ENCODE measurements around the gene UNC13B.

UNC13B gene

DNA sequence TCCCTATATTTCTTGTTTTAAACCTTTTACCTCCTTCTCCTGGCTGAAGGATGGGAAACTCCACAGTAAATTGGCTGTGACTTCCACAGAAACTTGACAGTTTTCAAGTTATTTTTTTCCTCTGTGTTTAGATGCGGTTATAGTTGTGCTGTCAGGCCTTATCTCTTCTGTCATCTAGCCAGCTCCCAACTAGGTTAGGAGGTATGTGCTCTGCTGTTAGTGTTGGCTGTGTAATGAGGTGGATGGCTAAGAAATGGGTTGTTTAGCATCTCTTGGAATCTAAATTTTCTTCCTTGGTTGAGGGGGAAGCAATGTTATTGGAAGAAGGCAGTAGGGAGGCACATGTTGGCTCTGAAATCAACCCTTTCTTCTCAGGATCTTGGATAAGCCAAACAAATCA, 178.2 kb downstream of the UNC13B start:
- no peak for DNase-seq

DNA sequence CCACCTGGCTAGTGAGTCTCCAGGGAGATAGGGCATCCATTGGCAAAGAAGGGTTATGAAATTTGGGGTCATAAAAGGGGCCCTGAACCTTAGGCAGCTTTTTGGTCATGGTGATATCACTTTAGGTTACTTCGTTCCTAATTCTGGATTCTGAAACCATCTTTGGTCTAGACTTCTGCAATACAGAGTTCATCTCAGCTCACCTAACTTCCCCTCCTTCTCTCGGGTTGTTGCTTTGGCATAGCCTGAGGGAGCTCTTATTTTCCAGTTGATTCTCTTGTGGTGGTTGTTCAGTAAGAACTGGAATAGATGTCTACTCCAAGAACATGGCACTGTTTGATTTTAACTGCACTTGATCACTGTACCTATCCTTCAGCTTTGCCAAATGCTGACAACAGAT, 179.2 kb downstream of the UNC13B start:
- DNase-seq, result no peak

DNA sequence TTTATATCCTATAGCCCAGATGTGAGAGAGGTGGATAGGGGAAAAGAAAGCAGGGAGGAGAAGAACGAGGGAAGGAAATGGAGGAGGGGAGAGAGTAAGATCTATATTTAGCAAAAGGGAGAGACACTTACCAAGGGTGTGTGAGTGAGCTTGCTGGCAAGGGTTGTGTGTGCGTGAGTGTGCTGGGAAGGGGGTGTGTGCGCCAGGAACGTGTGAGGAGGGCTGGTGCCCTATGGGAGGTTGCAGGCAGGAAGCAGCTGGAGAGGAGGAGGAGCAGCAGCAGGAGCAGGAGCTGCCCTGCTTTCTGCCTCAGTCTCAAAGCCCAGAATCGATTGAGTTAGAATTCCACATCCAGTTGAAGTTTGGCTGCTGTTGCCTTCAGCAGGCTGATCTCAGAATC, 179.8 kb downstream of the UNC13B start:
- DNase-seq, result no peak

DNA sequence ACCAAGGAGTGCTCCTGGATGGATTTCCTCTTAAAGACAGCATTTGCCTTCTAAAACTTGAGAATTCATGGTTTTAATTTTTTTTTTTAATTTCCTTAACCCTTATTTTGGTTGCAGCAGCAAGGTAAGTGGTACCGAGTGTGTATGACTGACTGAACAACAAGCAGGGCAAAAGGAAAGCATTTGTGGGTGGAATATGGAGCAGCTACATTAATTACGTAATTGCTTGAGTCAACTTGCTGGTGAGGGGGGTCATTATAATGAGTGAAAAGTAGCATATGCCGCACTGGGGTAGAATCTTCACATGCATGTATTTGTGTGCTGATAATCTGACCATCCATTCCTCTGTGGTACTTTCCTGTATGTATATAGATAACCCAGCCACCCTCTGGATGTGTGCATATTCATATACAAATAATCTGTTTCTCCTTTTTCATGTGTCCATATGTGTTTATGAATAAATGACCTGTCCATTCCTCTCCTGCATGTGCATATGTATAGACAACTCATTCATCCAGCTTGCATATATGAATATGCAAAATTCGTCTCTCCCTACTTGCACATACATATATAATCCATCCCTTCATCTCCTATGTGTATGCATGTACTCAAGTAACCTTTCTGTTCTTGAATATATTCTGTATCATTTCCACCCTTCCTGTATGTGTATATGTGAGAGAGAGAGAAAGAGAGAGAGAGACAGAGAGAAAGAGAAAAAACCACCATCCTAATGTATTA, 180.6 kb downstream of the UNC13B start:
- DNase-seq, result no peak

DNA sequence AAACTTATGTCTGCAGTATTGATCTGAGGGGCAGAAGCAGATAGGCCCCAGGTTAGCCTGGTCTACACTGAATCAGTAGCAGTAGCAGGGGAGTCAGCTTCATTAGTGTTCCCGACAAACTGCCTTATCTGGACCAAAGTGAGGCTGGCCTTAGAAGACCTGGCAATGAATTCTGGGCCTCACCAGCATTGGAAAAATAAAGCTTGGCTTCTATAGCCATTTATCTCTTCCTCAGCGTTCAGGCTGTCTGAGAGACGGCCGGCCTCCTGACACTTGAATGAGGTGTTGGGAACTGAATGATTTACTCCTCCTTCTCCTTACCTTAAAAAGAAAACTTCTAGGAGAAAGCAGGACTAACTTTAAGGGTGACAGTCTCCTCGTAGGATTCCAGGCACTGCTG, 186.3 kb downstream of the UNC13B start:
- DNase-seq, result no peak

DNA sequence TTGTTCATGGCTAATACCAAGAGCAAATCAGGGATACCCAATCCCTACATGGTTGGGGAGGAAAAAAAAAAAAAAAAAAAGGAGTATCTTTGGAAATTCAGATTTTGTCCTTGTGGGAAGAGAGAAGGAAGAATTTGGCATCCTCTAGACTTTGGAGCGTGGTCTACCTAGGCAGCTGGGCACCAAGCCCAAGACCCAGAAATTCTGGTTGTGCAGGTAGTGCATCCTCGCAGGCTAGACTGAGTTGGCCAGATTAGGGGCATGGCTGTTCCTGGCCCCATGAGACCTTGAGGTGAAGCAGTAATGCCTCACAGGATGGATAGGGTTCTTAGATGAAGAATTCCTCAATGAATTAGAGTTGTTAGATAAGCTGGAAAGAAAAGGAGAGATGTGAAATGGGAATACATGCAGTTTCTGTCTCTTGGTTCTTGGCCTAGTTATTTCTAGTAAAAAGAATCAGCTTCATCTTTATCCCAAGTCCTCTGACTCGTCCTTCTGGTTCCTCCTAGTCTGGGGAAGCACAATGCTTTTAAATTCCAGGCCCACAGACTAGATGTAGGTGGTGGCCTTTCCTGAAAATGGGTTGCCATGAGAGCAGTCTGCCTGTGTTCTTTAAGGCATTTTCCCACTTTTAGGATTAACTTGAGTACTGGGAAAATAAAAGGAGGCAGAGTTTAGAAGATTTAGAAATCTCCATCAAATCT, 187.6 kb downstream of the UNC13B start:
- no peak for DNase-seq

DNA sequence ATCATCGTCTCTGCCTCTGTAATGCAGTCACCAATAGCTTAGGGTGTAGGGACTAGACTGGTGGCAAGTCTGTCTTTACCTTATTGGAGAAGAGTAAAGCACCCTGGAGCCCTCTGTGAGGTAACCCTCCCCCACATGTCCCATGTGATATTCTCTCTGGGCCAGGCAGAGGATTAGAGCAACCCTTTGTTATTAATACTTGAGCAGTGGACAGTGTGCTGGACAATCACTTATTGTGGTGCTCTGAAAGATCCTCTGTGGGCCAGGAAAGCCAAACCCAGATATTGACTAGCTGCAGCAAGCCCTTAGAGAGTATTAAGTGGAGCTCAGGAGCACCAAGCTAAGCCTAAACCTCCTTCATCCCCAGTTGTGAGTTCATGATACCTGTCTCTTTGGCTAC, 188.4 kb downstream of the UNC13B start:
- no peak for DNase-seq

DNA sequence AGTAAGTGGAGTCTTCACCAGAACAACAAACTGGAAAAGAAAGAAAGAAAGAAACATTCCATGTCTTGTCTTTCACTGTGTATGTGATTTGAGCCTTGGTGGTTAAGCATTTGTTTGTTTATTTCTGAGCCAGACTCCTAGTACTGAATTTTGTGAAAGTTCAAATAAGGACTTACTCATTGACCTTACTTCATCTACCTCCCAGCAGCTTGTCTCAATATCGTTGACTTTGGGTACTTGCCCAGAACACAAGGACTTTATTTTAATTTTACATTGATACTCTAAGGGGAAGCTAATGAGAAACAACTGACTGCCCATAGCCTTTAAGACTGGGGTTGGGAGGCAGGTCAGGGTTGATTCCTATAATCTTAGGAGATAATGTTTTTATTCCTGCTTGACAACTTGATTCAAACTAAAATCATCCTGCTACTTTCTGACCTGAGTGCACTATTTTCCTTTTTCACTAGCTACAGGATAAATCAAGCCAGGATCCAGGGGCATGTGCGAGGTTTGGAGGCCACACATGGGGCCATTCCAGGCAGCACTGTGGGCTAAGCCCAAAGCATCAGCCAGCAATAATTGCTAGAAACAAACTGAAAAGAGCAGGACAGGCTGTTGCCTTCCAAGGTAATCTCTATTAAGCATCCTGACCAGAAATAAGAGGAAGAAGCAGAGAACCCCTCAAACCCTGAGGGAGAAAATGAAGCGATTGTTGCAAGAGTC, 189.2 kb downstream of the UNC13B start:
- DNase-seq, result no peak

DNA sequence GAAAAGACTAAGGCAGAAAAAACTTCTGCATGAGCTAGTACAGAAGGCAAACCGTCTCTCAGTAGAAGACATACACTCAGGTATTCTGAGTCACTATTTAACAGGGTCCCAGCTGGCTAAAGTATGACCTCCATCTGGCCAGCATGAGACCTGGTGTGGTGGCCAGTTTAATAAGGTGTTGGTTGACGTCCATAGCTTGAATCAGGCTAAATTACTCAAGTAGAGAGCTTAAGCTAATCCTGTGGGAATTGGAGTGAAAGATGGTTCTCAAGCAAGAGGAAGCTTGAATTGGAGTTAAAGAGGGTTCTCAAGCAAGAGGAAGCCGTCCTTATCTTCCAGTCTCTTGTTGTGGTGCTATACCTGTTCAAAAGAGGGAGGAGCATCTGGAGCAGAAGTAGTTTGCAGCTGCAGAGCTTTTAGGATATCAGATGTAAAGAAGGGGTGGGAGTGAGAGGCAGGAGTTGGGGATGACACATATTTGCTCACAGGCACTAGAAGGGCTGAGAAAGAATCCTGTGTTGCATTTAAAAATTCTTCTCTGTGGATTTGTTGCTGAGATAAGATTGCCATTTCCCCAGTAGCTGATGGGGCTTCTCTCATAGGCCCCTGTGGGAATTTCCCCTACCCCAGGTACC, 192.0 kb downstream of the UNC13B start:
- DNase-seq, result no peak

DNA sequence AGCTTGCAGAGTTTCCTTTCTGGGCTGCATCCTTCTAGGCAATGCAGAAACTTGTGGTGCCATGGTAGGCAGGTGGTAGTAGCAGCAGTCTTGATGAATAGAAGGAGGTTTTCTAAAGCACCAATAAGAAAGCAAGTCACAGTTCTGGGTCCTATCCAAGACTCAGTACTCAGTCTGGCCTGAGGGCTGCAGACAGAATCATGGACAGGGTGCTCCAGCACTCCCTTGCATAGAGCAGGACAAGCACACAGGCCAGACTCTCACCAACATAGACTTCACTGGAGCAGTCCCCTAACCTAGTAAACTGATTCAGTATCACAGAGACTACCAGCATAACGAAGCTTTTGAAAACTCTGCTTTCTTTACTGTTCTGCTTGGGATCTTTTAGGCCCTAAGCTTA, 194.1 kb downstream of the UNC13B start:
- no peak for DNase-seq

DNA sequence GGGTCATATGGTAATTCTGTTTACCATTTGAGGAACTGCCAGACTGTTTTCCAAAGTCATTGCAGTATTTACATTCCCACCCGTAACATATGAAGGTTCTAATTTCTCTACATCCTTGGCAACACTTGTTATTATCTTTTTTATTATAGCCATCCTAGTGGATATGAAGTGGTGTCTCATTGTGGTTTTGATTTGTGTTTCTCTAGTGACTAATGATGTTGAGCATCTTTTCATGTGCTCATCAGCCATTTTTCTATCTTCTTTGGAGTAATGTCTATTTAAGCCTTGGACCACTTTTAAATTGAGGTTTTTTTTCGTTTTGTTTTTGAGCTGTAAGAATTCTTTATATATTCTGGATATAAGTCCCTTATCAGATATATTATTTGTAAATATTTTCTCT, 195.3 kb downstream of the UNC13B start:
- DNase-seq, result no peak

DNA sequence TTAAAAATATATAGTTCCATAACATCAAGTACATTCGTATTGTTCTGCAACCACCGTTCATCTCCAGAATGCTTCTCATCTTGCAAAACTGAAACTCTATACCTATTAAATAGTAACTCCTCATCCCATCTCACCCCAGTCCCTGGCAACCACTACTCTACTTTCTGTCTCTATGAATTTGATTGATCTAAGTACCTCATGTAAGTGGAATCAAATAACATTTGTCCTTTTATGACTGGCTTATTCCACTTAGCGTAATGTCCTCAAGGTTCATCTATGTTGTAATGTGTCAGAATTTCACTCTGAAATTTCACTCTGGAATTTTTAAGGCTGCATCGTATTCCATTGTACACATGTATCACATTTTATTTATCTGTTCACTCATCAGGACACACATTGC, 196.0 kb downstream of the UNC13B start:
- DNase-seq, result no peak

DNA sequence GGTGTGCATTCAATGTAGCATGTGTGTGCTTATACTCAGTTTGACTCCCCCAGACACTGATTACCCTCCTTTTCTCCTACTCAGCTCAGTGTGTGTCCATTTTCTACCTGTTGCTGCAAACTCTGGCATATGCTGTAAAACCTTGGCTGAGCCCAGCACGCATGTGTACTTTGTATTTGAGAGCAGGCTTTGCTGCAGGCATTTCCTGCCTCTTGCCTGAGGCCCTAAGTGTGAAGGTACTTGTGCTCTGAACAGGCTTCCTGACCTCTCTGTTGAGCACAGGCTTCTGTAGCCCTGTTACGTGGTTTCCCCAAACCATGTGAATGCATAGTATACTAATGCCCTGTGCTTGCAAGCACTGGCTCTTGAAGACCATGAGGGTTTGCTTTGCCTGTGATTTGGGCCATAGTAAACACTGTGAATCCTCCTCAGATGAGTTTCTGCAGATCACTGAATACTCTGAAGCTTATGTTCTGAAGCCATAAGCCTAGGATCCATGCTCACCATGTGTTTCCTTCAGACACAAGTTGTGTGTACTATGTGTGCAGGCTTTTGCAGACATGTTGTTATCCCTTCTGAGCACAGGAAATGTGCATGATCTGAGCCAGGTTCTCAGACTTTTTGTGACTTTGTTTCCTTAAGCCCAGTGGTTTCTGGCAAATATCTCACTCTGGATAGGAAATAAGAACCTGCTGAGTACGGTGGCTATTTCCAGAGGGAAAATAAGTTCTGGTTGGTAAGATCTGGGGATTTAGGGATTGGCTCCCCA, 203.2 kb downstream of the UNC13B start:
- no peak for DNase-seq

DNA sequence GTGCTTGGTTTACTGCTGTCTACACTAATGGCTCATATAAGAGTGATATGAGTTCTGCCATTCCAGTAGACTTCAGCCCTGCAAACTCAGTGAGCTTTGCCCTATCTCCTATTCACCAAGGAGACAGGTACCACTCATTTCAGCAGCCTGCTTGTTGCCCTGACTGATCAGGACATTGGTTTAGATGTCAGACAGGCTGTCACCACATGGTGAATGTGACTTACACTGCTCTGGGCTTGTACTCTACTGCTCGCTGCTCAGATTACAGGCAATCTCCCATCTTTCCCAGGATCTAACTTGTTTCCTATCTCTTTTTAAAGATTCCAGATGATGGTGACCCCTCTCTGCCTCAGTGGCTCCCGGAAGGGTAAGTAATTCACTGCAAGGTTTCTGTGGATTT, 204.8 kb downstream of the UNC13B start:
- DNase-seq, result no peak

DNA sequence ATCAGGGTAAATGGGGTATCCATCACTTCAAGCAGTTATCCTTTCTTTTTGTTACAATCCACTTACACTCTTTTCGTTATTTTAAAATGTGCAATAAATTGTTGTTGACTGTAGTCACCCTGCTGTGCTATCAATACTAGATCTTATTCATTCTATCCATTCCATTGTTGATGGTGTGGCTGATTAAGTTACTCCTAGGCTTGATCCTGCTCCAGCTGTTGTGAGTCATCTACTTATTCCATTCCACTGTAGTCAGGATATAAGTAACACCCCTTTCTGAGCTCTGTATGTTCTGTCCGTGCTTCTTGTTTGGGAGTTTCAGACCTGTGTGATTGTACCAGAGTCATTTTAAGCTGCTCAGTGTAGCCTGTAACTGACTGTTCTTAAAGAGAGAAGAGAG, 205.6 kb downstream of the UNC13B start:
- DNase-seq, result no peak

DNA sequence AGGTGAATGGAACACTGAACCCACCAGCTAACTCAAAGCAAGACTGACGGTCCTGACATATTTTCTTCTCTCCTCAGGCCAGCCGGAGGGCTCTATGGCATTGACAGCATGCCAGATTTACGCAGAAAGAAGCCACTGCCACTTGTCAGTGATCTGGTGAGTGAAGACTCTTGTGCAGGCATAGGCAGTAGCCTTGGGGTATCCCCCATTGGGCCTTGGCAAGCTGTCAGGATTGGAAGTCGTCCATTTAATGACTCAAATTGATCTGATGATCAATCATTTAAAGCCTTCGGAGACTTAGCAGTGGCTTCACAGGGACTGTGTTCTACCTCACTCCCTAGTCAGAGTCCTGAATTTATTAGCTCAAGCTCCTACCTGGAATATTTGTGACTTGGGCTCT, 208.4 kb downstream of the UNC13B start:
- DNase-seq, result no peak

DNA sequence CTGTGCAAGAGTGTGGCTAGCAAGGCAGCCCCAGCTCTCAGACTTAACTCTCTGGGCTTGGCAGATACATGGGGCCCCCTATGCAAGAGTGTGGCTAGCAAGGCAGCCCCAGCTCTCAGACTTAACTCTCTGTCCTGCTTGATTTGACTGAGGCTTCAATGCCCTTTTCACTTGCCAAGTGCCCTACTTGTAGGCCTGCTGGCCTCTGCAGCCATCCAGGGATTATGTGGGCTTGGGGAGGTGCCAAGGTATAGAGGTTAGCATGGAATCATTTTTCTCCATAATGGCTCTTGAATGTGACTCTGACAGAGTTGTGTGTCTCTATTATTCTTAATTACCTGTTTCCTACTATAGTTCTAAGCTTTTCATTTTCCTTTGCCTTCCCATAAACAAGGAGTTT, 212.6 kb downstream of the UNC13B start:
- DNase-seq, result no peak

DNA sequence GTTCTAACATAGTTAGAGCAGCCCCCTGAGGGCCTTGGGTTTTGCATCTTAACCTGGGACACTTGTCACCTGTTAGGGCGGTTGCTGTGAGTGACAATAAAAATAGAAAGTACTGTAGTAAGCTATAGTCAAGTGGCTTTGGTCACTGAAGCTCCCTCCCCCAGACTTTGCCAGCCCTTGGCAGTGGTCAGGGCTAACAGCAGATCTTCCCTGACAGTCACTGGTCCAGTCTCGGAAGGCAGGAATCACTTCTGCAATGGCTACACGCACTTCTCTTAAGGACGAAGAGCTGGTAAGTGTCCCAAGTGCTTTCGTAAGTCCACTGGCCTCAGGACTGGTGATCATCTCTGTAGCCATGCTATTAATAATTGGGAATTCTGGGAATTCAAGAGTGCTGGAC, 213.1 kb downstream of the UNC13B start:
- DNase-seq, result no peak

DNA sequence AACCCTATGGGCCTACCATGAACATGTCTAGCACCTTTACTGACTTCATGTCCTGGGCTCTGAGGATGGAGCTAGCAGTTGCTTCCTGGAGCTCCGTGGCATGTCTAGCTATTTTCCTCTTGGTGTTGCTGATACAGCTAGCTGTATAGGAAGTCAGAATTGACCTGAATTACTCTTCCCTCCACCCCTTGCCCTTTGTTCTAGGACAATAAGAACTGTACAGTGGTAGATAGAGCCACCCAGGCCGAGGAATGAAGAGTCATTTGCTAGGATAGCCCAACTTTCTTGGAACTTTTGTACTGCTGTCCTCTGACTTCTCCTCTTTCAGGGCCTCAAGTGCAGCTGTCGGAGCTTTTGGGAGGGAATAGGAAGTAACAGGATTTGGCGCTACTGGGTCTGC, 218.2 kb downstream of the UNC13B start:
- no peak for DNase-seq

DNA sequence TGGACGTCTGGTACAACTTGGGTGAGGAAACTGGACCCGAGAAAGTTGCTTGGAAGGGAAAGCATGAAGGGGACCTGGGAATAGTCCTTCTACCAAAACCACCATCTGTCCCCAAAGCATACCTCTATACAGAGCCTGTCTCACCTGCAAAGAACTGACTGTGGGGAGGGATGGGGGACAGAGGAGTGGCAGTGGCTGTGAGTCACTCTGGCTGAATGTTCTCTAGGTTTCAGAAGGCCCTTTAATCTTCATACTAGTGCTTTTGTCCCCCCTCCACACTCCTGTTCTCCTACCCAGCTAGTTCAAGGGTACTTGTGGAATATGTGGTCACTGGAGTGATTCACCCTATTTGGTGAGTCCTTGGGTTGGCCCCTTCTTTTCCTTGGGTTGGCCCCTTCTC, 218.8 kb downstream of the UNC13B start:
- no peak for DNase-seq

DNA sequence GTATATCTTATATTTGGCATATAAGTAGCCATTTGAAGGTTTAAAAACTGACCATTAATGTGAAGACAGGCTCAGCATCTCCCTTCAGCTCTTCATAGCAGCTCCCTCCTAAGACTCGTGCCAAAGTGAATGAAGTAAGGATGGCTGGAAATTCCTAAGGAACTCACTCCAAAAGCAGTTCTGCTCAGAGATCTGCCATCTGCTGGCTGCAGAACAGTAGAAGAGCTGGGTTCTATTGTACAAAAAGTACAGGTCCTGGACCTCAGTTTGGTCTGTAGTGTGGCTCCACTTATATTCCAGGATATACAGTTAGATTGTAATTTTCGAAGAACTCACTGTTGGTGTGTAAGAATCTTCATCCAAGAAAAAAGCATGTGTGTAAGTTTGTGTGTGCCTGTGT, 223.2 kb downstream of the UNC13B start:
- no peak for DNase-seq

DNA sequence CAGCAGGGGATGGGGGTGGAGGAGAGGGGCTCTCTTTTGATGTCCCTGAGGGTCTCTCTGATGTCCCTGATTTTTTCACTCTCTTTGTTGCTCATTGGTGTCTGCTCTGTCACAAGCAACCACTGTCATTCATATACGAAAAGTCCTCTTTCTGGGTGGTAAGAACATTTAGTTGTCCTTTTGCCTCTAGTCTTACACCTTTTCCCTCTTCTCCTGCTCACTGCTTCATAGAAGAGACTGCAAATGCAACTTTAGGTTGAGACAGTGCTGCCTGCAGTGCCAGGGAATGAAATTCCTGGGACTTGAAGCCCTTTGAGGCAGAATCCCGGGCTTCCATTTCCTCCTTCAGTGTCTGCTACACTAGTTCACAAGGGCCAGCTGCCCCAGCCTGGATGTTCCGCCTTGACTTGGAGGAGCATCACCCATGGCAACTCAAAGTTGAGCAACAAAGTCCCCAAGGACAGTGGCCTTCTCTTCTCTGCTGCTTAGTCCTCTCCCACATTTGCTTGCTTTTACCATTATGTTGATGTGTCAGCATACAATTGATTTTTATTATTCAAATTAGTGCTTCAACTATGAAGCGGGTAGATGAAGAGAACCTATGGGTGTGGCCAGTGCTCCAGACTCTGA, 233.4 kb downstream of the UNC13B start:
- no peak for DNase-seq
